Endothelial cell of umbilical vein (primary cell): ENCODE data around the gene FAM210B.

Experiments
- CTCF ChIP-seq, 2 donors: IDR thresholded peaks; 1 replicate in 1 of 2; 2 replicates in 1 of 2; pipeline ENCODE4 v1.5.1; 2011; ENCODE audit warnings: low read length in 2 of 2, mild to moderate bottlenecking in 2 of 2, moderate library complexity in 2 of 2, control low read depth in 1 of 2, inconsistent platforms in 1 of 2, low read depth in 1 of 2; ENCODE audit not compliant: insufficient read depth in 1 of 2; ENCODE audit errors: extremely low read depth in 1 of 2
- EZH2 ChIP-seq: IDR thresholded peaks from 2 replicates; pipeline ENCODE4 v1.6.1; 2012; ENCODE audit warnings: borderline replicate concordance, low read depth, mild to moderate bottlenecking, moderate library complexity, low read length, inconsistent platforms; ENCODE audit not compliant: severe bottlenecking
- FOS ChIP-seq: IDR thresholded peaks from 2 replicates; pipeline ENCODE4 v1.6.1; 2011; ENCODE audit warnings: mild to moderate bottlenecking, low read length, moderate library complexity, borderline replicate concordance; ENCODE audit not compliant: insufficient read depth
- GATA2 ChIP-seq: IDR thresholded peaks from 2 replicates; pipeline ENCODE4 v1.7.0; 2011; ENCODE audit warnings: low read depth, mild to moderate bottlenecking, moderate library complexity, mixed read lengths, low read length; ENCODE audit not compliant: insufficient read length, insufficient read depth
- JUN ChIP-seq: IDR thresholded peaks from 2 replicates; pipeline ENCODE4 v1.6.1; 2011; ENCODE audit warnings: borderline replicate concordance, low read depth; ENCODE audit not compliant: insufficient read length, insufficient read depth
- MAX ChIP-seq: IDR thresholded peaks from 2 replicates; pipeline ENCODE4 v1.6.1; 2011; ENCODE audit not compliant: insufficient read depth, insufficient read length
- MYC ChIP-seq: IDR thresholded peaks from one replicate; pipeline ENCODE4 v1.6.1; 2011; ENCODE audit warnings: mild to moderate bottlenecking, low read depth, low read length
- POLR2A ChIP-seq: IDR thresholded peaks from 2 replicates; pipeline ENCODE4 v1.6.1; 2012; ENCODE audit warnings: low read depth, mild to moderate bottlenecking, control low read depth, low read length
- POLR2AphosphoS5 ChIP-seq: IDR thresholded peaks from 2 replicates; pipeline ENCODE4 v1.6.1; 2012; ENCODE audit warnings: low read depth, mild to moderate bottlenecking, control low read depth, low read length, moderate library complexity; ENCODE audit not compliant: insufficient read depth

DNA sequence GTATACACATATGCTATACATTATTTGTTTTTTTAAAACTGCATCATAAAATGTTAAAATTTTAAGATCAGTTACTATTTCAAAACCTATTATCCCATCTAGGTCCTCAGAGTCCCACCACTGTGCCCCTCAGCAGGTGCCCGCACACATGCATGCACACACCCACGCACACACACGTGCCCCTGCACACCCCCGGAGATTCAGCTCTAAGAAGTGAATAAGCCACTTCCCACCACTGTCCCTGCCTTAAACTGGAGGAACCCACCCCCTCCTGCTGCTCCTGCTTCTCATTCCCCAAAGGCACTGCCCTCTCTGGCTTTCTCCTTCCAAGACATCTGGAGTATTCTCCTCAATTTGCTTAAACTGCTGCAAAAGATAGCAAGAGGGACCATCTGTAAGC, 5.4 kb upstream of the FAM210B start:
- no peak for TF ChIP-seq MAX
- no peak for TF ChIP-seq CTCF (IDR thresholded peaks at IDR 0.05; ENCODE audit: extremely low read depth in 1 of 2, insufficient read depth in 1 of 2, low read depth in 1 of 2, low read length in 2 of 2)
- TF ChIP-seq POLR2AphosphoS5 = no peak
- TF ChIP-seq MYC = no peak
- TF ChIP-seq POLR2A = no peak
- no peak for TF ChIP-seq EZH2
- no peak for TF ChIP-seq FOS
- no peak for TF ChIP-seq GATA2
- TF ChIP-seq JUN = no peak
